ENCODE data around the gene MTHFD1L.
"Not testable (repeated sequence)": the region's sequence is repeated elsewhere in the genome, so short reads cannot be mapped to it uniquely, and the experiment has no call there.

The MTHFD1L gene

GRCh38 chr6:151110576-151110905 lies 245.0 kb downstream of the MTHFD1L start:
- no peak overlapping the region for H3K27ac ChIP-seq
- TF ChIP-seq, protein P1, sequence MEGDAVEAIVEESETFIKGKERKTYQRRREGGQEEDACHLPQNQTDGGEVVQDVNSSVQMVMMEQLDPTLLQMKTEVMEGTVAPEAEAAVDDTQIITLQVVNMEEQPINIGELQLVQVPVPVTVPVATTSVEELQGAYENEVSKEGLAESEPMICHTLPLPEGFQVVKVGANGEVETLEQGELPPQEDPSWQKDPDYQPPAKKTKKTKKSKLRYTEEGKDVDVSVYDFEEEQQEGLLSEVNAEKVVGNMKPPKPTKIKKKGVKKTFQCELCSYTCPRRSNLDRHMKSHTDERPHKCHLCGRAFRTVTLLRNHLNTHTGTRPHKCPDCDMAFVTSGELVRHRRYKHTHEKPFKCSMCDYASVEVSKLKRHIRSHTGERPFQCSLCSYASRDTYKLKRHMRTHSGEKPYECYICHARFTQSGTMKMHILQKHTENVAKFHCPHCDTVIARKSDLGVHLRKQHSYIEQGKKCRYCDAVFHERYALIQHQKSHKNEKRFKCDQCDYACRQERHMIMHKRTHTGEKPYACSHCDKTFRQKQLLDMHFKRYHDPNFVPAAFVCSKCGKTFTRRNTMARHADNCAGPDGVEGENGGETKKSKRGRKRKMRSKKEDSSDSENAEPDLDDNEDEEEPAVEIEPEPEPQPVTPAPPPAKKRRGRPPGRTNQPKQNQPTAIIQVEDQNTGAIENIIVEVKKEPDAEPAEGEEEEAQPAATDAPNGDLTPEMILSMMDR (conservative IDR thresholded peaks at IDR 0.05): no peak
- TF ChIP-seq ZFX (IDR thresholded peaks at IDR 0.05): no peak

DNA sequence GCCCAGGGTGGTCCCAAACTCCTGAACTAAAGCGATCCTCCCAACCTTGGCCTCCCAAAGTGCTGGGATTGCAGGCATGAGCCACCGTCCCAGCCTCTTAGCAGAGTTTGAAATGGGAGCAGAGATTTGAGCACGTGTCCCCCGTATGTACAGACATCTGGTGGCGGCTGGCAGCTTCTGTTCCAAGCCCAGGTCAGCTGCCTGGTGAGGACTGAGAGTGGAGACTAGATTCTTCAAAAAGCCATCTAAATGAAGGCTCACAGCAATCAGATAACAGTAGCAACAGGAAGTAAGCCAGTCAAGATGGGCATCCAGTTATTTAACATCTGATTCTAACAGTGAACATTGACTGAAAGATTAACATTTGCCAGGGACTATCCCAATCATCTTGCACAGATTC lies 246.2 kb downstream of the MTHFD1L start:
- H3K27ac ChIP-seq: no peak overlapping the region

DNA sequence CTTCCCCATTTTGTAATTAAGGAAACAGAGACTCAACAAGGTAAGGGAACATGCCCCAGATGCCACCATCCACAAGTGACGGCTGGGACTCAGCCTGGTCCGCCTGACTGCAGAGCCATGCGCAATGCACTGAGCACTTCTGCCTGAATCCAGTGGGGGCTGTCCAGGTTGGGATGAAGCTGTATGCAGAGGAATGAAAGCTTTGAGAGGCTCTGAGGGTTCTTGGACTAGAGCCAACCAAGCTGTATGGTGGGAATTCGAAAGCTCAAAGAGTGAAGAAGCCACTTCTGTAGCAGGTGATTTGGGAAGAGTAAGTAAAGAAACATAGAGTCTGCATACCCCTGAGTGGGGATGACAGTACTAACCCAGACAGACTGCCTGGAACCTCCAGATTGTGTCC lies 246.6 kb downstream of the MTHFD1L start:
- no peak overlapping the region for H3K27ac ChIP-seq
- TF ChIP-seq, protein P1 (conservative IDR thresholded peaks at IDR 0.05): no peak
- TF ChIP-seq ZFX (IDR thresholded peaks at IDR 0.05): no peak

More for the DNA sequence above, 246.2 kb downstream of the MTHFD1L start:
- TF ChIP-seq ZFX (IDR thresholded peaks at IDR 0.05): no peak
- TF ChIP-seq, protein P1 (conservative IDR thresholded peaks at IDR 0.05): no peak

- not testable (repeated sequence) for H3K27ac ChIP-seq
Observed at GRCh38 chr6:151112884-151113283, 247.4 kb downstream of the MTHFD1L start.

- H3K27ac ChIP-seq: no peak overlapping the region
- TF ChIP-seq, protein P1 (conservative IDR thresholded peaks at IDR 0.05): no peak
- no peak for TF ChIP-seq ZFX (IDR thresholded peaks at IDR 0.05)
Observed at GRCh38 chr6:151113641-151114040, 248.1 kb downstream of the MTHFD1L start.

DNA sequence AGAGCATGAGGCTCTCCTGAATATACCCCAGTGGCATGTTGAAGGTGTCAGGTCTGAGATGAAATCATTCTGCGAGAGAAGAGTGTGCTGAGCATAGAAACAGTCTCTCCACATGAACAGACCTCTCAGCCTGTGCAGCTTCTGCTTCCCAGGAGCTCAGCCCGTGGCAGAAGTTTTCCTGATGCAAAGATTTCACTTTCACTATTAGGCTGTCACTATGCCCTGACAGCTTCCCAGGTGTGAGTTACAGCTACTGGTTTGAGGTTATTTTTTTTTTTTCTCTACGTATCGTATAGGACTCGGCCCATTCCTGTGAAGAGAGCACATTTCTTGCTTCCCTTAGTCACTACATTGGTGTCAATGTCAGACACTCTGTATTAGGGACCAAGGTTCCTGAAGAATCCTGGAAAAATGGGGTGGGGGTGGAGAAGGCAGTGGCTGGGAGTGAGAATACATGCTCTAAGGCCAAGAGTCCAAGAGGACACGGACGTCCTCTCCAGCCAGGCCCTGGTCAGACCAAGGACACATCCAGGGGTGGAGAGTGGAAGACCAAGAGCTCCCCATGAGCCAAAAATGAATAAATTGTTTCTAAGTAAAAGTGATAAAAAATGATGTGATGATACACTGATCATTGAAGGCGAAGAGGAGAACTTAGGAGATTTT lies 253.1 kb downstream of the MTHFD1L start:
- H3K27ac ChIP-seq: no peak overlapping the region
- no peak for TF ChIP-seq ZFX (IDR thresholded peaks at IDR 0.05)
- TF ChIP-seq, protein P1 (conservative IDR thresholded peaks at IDR 0.05): no peak

GRCh38 chr6:151119823-151120524 lies 254.5 kb downstream of the MTHFD1L start:
- no peak overlapping the region for H3K27ac ChIP-seq
- TF ChIP-seq, protein P1 (conservative IDR thresholded peaks at IDR 0.05): no peak
- no peak for TF ChIP-seq ZFX (IDR thresholded peaks at IDR 0.05)

- H3K27ac ChIP-seq: no peak overlapping the region
- no peak for TF ChIP-seq ZFX (IDR thresholded peaks at IDR 0.05)
- TF ChIP-seq, protein P1 (conservative IDR thresholded peaks at IDR 0.05): no peak
Observed at GRCh38 chr6:151121900-151122299, 256.4 kb downstream of the MTHFD1L start.

DNA sequence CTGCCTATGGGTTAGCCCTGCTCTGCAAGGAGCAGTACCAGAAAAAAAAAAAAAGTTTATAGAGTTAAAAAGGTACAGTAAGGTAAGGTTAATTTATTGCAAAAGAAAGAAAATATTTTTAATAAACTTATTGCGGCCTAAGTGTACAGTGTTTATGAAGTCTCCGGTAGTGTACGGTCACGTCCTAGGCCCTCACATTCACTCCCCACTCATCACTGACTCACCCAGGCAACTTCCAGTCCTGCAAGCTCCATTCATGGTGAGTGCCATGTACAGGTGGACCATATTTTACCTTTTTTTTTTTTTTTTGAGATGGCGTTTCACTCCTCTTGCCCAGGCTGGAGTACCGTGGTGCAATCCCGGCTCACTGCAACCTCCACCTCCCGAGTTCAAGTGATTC lies 258.1 kb downstream of the MTHFD1L start:
- H3K27ac ChIP-seq: not testable (repeated sequence)

- H3K27ac ChIP-seq: not testable (repeated sequence)
Observed at GRCh38 chr6:151125242-151125641, 259.7 kb downstream of the MTHFD1L start.

DNA sequence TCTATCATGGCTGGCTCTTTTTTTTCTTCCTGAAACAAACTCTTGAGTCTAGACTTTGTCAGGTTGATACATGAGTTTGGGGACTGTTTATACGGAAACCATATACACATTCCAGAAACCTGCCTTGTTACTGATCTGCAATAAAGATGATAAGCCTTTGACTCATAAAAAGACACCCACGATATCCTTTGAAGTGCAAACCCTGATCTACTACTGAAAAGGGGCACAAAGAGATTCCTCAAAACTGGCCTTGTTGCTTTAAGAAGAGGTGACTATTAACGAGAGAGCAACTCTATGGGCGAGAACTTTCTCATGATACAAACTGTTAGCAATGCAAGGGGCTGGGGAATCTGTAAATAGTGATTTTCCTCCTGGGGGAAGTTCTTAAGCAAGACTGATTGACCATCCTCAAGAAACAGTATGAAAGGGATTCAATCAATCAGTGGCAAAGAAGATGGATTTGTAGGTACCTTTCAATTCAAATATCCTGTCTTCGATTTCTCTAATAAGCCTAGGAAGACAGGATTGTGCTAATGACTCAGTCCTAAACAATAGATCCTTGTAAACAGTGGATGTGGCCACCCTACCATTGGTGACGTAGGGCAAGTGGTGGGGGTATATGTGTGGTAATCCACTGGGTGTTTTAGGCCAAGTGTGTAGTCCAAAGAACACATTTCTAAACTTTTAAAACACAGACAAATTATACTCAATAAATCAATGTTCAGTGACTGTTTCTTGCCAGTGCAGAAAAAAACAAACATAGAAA lies 260.3 kb downstream of the MTHFD1L start:
- not testable (repeated sequence) for H3K27ac ChIP-seq

Data from C4-2B (cell line).